Measurements from ENCODE around the gene D2HGDH.

- TF ChIP-seq, protein P1, sequence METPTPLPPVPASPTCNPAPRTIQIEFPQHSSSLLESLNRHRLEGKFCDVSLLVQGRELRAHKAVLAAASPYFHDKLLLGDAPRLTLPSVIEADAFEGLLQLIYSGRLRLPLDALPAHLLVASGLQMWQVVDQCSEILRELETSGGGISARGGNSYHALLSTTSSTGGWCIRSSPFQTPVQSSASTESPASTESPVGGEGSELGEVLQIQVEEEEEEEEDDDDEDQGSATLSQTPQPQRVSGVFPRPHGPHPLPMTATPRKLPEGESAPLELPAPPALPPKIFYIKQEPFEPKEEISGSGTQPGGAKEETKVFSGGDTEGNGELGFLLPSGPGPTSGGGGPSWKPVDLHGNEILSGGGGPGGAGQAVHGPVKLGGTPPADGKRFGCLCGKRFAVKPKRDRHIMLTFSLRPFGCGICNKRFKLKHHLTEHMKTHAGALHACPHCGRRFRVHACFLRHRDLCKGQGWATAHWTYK (CRISPR knock-in tag; IDR thresholded peaks at IDR 0.05): no peak
- TF ChIP-seq, protein P2, sequence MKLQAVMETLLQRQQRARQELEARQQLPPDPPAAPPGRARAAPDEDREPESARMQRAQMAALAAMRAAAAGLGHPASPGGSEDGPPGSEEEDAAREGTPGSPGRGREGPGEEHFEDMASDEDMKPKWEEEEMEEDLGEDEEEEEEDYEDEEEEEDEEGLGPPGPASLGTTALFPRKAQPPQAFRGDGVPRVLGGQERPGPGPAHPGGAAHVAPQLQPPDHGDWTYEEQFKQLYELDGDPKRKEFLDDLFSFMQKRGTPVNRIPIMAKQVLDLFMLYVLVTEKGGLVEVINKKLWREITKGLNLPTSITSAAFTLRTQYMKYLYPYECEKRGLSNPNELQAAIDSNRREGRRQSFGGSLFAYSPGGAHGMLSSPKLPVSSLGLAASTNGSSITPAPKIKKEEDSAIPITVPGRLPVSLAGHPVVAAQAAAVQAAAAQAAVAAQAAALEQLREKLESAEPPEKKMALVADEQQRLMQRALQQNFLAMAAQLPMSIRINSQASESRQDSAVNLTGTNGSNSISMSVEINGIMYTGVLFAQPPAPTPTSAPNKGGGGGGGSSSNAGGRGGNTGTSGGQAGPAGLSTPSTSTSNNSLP (IDR thresholded peaks at IDR 0.05; ENCODE audit: borderline replicate concordance, low read depth, low read length): no peak
- TF ChIP-seq TCF7L2 (IDR thresholded peaks at IDR 0.05; ENCODE audit: low read depth, low read length) (no peak), HNRNPK (IDR thresholded peaks at IDR 0.05; ENCODE audit: low read depth, low read length, poor library complexity, severe bottlenecking) (no peak), ZFP30 (CRISPR knock-in tag; IDR thresholded peaks at IDR 0.05; ENCODE audit: borderline replicate concordance) (no peak), HNRNPLL (IDR thresholded peaks at IDR 0.05; ENCODE audit: low read depth, low read length, poor library complexity, severe bottlenecking) (no peak), SMC3 (conservative IDR thresholded peaks at IDR 0.05; ENCODE audit: insufficient read depth, low read depth, low read length) (no peak), PURB (CRISPR knock-in tag; IDR thresholded peaks at IDR 0.05; ENCODE audit: low read depth) (no peak), POLR2AphosphoS5 (IDR thresholded peaks at IDR 0.05; ENCODE audit: control insufficient read depth, insufficient read depth, low read depth, low read length) (no peak)
These were observed 32.0 kb upstream of the D2HGDH start for GRCh38 chr2:241702155-241703031.
